GM23338 (cell line): ENCODE data around the gene PLP2.

Experiments
- CTCF ChIP-seq, 2 experiments: fragments of 200-600 bp in 1 of 2; sonication (generic) in 1 of 2; conservative IDR thresholded peaks; 2 replicates each; pipeline versions ENCODE4 v1.5.1 to v1.6.1; 2016 to 2017; ENCODE audit warnings: antibody characterized with exemption in 2 of 2, low read depth in 2 of 2, mild to moderate bottlenecking in 2 of 2, moderate library complexity in 1 of 2
- EZH2phosphoT487 ChIP-seq: fragments of 200-600 bp; sonication (generic); IDR thresholded peaks from one replicate; pipeline ENCODE4 v1.8.1; 2018; ENCODE audit warnings: antibody characterized with exemption; ENCODE audit not compliant: unreplicated experiment
- POLR2AphosphoS5 ChIP-seq: IDR thresholded peaks from 2 replicates; pipeline ENCODE4 v1.6.1; 2016; ENCODE audit warnings: antibody characterized with exemption, low read depth

- TF ChIP-seq CTCF (conservative IDR thresholded peaks at IDR 0.05; ENCODE audit: low read depth in 2 of 2) (no peak), POLR2AphosphoS5 (no peak), EZH2phosphoT487 (no peak)
These were observed 27.0 kb downstream of the PLP2 start for GRCh38 chrX:49198540-49199314.
